ENCODE results near the gene RPL41.

The RPL41 gene

DNA sequence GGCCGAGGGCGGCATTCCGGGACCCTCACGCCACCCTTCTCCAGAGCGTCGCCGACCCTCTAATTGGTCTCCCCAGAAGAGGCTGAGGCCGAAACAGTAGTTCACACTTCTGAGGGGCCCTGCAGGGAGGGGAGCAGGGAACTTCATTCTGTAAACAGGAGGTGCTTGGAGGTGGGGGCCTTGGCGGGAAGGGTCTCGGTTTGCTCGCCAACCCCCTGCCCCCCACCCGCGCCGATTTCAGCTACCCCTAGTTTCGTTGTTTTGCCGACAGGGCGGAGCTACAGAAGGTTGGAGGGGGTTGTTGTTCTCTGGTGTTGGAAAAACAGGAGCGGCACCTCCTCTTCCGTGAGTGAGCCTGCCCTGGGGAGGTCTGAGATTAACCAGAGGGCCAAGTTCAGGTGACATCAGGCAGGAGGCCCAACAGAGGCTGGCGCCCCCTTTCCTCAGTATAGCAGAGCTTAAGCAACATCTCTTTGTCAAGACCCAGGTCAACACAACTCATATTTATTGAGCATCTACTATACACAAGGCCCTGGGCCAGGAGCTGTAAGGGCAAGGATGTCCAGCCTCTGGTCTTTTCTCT is 35.8 kb upstream of the RPL41 start:
- TF ChIP-seq ZFX (IDR thresholded peaks at IDR 0.05; ENCODE audit: borderline replicate concordance) = no peak
- TF ChIP-seq, protein P1, sequence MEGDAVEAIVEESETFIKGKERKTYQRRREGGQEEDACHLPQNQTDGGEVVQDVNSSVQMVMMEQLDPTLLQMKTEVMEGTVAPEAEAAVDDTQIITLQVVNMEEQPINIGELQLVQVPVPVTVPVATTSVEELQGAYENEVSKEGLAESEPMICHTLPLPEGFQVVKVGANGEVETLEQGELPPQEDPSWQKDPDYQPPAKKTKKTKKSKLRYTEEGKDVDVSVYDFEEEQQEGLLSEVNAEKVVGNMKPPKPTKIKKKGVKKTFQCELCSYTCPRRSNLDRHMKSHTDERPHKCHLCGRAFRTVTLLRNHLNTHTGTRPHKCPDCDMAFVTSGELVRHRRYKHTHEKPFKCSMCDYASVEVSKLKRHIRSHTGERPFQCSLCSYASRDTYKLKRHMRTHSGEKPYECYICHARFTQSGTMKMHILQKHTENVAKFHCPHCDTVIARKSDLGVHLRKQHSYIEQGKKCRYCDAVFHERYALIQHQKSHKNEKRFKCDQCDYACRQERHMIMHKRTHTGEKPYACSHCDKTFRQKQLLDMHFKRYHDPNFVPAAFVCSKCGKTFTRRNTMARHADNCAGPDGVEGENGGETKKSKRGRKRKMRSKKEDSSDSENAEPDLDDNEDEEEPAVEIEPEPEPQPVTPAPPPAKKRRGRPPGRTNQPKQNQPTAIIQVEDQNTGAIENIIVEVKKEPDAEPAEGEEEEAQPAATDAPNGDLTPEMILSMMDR (IDR thresholded peaks at IDR 0.05) = 0 out of 2 replicates have a peak, but pooled peaks have one; percentile 8
- peak overlapping the region; percentile 99 for H3K27ac ChIP-seq

DNA sequence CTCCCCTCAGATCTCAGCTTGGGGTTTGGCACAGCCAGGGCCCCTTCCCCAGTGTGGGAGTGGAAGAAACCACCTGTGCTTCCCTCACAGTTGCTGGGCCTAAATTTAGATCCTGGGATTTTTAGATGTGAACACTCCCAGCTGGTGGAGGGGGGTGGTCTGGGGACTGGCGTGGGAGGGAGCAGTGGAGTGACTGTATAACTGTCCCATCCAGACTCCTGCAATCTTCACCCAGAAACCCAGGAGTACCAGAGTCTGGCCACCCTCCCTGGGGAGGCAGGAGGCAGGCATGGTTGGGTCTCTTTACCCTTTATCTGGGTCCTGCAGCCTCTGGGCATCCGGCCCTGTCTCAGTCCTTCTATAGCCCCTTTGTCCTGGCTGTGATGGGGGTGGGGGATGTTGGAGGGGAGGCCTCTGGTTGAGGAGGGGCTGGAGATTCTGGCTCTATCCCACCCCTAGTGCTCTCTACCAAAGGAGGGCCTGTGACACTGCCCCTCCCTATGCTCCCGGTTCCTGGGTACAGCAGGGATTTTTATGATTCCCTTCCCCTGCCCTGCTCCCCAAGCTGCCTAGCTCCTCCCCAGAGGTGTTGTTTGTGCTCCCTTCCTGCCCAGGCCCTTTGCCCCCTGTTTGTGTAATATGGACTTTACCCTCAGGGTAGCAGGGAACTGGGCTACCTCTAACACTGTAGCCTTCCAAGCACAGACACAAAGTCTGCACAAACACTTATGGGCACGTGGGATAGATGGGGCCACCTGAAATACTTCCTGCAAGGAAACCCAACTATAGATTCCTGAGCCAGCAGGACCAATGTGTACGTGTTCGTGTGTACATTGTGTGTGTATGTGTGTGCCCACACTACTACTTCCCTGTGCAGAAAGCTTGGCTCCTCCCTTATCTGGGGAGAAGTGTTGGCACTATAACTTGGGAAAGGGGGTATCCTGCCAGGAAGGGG is 34.8 kb upstream of the RPL41 start:
- H3K27ac ChIP-seq = peak overlapping the region; percentile 99
- TF ChIP-seq, protein P1 (IDR thresholded peaks at IDR 0.05) = no peak
- TF ChIP-seq ZFX (IDR thresholded peaks at IDR 0.05; ENCODE audit: borderline replicate concordance) = no peak

DNA sequence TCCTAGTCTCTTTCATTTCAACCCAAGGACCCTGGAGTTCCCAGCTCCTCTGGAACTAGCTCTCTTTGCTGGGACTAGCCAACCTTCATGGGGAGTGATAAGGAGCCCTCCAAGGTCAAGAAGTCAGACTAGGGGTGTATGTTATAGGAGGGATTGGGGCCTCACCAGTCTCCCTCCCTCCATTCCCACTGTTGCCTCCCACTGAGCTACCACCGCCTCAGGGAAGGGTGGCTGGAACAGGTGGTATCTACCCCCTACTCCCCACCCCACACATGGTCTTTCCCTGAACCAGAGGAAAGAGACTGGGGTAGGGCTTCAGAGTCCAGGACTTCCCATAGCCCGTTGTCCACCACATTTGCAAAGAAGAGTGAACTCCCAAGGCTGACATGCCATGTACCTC is 34.1 kb upstream of the RPL41 start:
- TF ChIP-seq, protein P1 (IDR thresholded peaks at IDR 0.05) = no peak
- TF ChIP-seq ZFX (IDR thresholded peaks at IDR 0.05; ENCODE audit: borderline replicate concordance) = no peak
- H3K27ac ChIP-seq = peak overlapping the region; percentile 99

DNA sequence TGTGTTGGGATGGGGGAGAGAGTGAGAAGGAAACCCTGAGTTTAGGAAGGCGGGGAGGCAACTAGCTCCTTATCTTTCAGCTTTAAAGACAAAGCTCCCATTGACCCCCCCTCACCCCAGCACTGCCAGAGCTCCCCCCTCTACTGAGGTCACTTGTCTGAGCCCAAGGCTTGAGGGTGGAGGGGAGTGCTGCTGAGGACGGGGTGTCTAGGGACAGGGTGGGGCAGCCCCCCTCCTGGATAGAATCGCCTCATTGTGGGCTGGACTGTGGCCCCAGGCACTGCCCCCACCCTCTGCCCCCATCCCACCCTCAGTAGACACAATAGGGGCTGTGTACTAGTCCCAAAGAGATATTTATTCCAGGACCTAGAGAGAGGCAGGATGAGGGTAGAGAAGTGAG is 33.5 kb upstream of the RPL41 start:
- H3K27ac ChIP-seq = peak overlapping the region; percentile 99
- TF ChIP-seq, protein P1 (IDR thresholded peaks at IDR 0.05) = no peak
- TF ChIP-seq ZFX (IDR thresholded peaks at IDR 0.05; ENCODE audit: borderline replicate concordance) = no peak

DNA sequence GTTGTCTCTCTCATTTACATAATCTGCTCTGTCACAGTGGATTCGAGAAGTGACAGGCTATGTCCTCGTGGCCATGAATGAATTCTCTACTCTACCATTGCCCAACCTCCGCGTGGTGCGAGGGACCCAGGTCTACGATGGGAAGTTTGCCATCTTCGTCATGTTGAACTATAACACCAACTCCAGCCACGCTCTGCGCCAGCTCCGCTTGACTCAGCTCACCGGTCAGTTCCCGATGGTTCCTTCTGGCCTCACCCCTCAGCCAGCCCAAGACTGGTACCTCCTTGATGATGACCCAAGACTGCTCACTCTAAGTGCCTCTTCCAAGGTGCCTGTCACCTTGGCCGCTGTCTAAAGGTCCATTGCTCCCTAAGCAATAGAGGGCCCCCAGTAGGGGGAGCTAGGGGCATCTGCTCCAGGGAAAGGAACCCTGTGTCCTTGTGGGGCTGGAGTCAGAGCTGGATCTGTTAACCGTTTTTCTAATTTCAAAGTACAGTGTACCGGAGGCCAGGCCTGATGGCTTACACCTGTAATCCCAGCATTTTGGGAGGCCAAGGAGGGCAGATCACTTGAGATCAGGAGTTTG is 31.4 kb upstream of the RPL41 start:
- H3K27ac ChIP-seq = peak overlapping the region; percentile 99
- no peak for TF ChIP-seq ZFX (IDR thresholded peaks at IDR 0.05; ENCODE audit: borderline replicate concordance)
- TF ChIP-seq, protein P1 (IDR thresholded peaks at IDR 0.05) = peak; percentile 57

DNA sequence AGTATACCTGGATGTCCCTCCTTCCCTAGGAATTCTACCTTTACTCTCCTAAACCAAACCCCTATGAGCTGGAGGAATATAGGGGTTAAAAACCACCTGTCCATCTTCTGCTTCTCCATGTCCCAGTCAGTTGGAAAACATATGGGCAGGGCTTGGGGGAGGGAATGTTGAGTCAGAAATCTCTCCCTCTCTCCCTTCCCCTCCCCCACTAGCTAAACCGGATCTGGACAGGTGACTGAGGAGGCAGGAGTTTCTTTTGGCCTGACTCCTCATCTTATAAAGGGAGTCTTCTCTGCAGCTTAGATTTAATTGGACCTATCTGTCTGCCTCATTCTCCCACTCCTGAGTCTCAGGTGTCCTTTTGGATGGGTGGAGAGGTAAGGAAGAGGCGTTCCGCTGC is 30.3 kb upstream of the RPL41 start:
- peak overlapping the region; percentile 99 for H3K27ac ChIP-seq
- TF ChIP-seq, protein P1 (IDR thresholded peaks at IDR 0.05) = no peak
- no peak for TF ChIP-seq ZFX (IDR thresholded peaks at IDR 0.05; ENCODE audit: borderline replicate concordance)

Measured in 22Rv1 (cell line).